HepG2 (cell line): Measurements from ENCODE around the gene CASP3.

Experiments
- CEBPB ChIP-seq: IDR thresholded peaks from 2 replicates; pipeline ENCODE4 v1.6.1; 2011; ENCODE audit warnings: low read depth, low read length, improper control_type of control experiment, borderline replicate concordance
- CEBPZ ChIP-seq: IDR thresholded peaks from 2 replicates; pipeline ENCODE4 v1.6.1; 2012; ENCODE audit warnings: low read length, improper control_type of control experiment
- CERS6 ChIP-seq: sonication (generic); formaldehyde crosslinking; IDR thresholded peaks from 2 replicates; pipeline ENCODE4 v1.5.0; 2020; ENCODE audit warnings: missing genetic modification reagents
- CTCF ChIP-seq: sonication (generic); formaldehyde crosslinking; IDR thresholded peaks from 2 replicates; pipeline ENCODE4 v1.5.0; 2020; ENCODE audit warnings: mild to moderate bottlenecking, missing genetic modification reagents, moderate library complexity
- GATAD2A ChIP-seq: IDR thresholded peaks from 2 replicates; pipeline ENCODE4 v1.6.1; 2016
- HMGXB4 ChIP-seq, 2 experiments: sonication (generic) in 1 of 2; formaldehyde crosslinking in 1 of 2; IDR thresholded peaks; 2 replicates each; pipeline versions ENCODE4 v1.4.0 to v1.6.1; 2018 to 2020; ENCODE audit warnings: missing genetic modification reagents in 2 of 2, borderline replicate concordance in 1 of 2, low read depth in 1 of 2, mild to moderate bottlenecking in 1 of 2, missing biosample characterization in 1 of 2
- HNRNPLL ChIP-seq: fragments of 200-400 bp; formaldehyde crosslinking; IDR thresholded peaks from 2 replicates; pipeline ENCODE4 v1.6.1; 2017; ENCODE audit warnings: mild to moderate bottlenecking, low read depth, low read length; ENCODE audit not compliant: poor library complexity, severe bottlenecking
- PHF20 ChIP-seq: sonication (generic); formaldehyde crosslinking; IDR thresholded peaks from 2 replicates; pipeline ENCODE4 v1.5.0; 2020; ENCODE audit warnings: mild to moderate bottlenecking, missing genetic modification reagents
- POLR2A ChIP-seq, 2 experiments: IDR thresholded peaks; 2 replicates each; pipeline ENCODE4 v1.6.1; 2011; ENCODE audit warnings: low read depth in 2 of 2, low read length in 2 of 2, mild to moderate bottlenecking in 1 of 2, moderate library complexity in 1 of 2; ENCODE audit not compliant: insufficient read depth in 1 of 2
- RARG ChIP-seq: sonication (generic); formaldehyde crosslinking; IDR thresholded peaks from 2 replicates; pipeline ENCODE4 v1.4.0; 2020; ENCODE audit warnings: low read depth, mild to moderate bottlenecking, missing genetic modification reagents
- ZBTB37 ChIP-seq: sonication (generic); formaldehyde crosslinking; IDR thresholded peaks from 2 replicates; pipeline ENCODE4 v1.4.0; 2020; ENCODE audit warnings: mild to moderate bottlenecking, missing genetic modification reagents
- ZNF34 ChIP-seq: sonication (generic); formaldehyde crosslinking; IDR thresholded peaks from 2 replicates; pipeline ENCODE4 v1.4.0; 2020; ENCODE audit warnings: mild to moderate bottlenecking, missing genetic modification reagents, borderline replicate concordance
- ZNF687 ChIP-seq: sonication (generic); formaldehyde crosslinking; IDR thresholded peaks from 2 replicates; pipeline ENCODE4 v1.5.1; 2020; ENCODE audit warnings: mild to moderate bottlenecking, missing genetic modification reagents, moderate library complexity
- ZSCAN25 ChIP-seq: sonication (generic); formaldehyde crosslinking; IDR thresholded peaks from 2 replicates; pipeline ENCODE4 v1.8.0; 2022; ENCODE audit warnings: mild to moderate bottlenecking, missing genetic modification reagents

GRCh38 chr4:184680698-184681097, 31.5 kb upstream of the CASP3 start:
- TF ChIP-seq CEBPZ, result no peak
- no peak for TF ChIP-seq HNRNPLL
- TF ChIP-seq CERS6 (CRISPR knock-in tag), result no peak
- no peak for TF ChIP-seq HMGXB4 (CRISPR knock-in tag; IDR thresholded peaks at IDR 0.05; ENCODE audit: borderline replicate concordance in 1 of 2, low read depth in 1 of 2)
- no peak for TF ChIP-seq PHF20
- no peak for TF ChIP-seq CTCF (CRISPR knock-in tag)
- no peak for TF ChIP-seq POLR2A (IDR thresholded peaks at IDR 0.05; ENCODE audit: insufficient read depth in 1 of 2, low read depth in 2 of 2, low read length in 2 of 2)
- no peak for TF ChIP-seq ZNF687
- no peak for TF ChIP-seq CEBPB
- TF ChIP-seq ZNF34, result no peak
- no peak for TF ChIP-seq ZSCAN25 (CRISPR knock-in tag)
- TF ChIP-seq GATAD2A, result no peak
- TF ChIP-seq RARG (CRISPR knock-in tag), result no peak
- no peak for TF ChIP-seq ZBTB37 (CRISPR knock-in tag)
